C4-2B (cell line): ENCODE data around the gene OR4F15.

Source experiments
- H3K27ac ChIP-seq: fragments of 450-650 bp; 2 replicates; pipeline ENCODE4 v1.5.1; 2017
- ZFX ChIP-seq: fragments of 450-650 bp; IDR thresholded peaks from 2 replicates; pipeline ENCODE4 v1.6.1; 2017
- TF ChIP-seq, protein P1 (sequence below): fragments of 450-650 bp; conservative IDR thresholded peaks from 2 replicates; pipeline ENCODE4 v1.5.1; 2017; ENCODE audit warnings: mild to moderate bottlenecking

Gene OR4F15

DNA sequence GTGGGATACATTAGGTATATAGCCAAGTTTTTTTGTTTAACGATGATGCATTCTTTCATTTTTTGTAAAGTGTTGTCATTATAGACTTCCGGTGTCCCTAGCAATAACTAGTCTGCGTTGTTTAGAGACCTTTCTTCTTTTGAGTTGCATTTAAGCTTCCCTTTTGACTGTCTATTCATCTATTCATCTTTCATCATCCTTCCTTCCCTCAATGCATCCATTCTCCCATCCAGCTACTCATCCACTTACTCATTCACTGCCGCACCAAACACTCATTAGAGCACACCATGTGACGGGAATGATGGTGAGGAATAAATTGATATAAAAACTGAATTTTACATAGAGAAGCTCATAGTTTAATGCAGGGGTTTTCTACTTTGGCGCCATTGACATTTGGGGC lies 32.9 kb downstream of the OR4F15 start:
- TF ChIP-seq, protein P1, sequence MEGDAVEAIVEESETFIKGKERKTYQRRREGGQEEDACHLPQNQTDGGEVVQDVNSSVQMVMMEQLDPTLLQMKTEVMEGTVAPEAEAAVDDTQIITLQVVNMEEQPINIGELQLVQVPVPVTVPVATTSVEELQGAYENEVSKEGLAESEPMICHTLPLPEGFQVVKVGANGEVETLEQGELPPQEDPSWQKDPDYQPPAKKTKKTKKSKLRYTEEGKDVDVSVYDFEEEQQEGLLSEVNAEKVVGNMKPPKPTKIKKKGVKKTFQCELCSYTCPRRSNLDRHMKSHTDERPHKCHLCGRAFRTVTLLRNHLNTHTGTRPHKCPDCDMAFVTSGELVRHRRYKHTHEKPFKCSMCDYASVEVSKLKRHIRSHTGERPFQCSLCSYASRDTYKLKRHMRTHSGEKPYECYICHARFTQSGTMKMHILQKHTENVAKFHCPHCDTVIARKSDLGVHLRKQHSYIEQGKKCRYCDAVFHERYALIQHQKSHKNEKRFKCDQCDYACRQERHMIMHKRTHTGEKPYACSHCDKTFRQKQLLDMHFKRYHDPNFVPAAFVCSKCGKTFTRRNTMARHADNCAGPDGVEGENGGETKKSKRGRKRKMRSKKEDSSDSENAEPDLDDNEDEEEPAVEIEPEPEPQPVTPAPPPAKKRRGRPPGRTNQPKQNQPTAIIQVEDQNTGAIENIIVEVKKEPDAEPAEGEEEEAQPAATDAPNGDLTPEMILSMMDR = no peak
- TF ChIP-seq ZFX = no peak
- H3K27ac ChIP-seq = no peak overlapping the region

DNA sequence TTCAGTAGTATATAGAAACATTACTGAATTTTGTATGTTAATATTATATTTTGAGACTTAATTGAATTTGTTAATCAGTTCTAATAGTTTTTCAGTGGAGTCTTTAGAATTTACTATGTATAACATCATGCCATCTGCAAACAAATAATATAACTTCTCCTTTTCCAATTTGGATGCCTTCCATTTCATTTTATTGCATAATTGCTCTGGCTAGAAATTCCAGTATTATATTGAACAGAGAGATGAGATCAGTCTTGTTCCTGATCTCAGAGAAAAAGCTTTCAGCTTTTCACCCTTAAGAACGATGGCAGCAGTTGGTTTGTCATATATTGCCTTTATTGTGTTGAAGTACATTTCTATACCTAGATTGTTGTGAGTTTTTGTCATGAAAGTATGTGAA lies 40.4 kb downstream of the OR4F15 start:
- H3K27ac ChIP-seq = no peak overlapping the region
- TF ChIP-seq ZFX = no peak
- TF ChIP-seq, protein P1 = no peak
